Measurements from ENCODE around the gene C1QTNF5.
"Not testable (repeated sequence)": the region's sequence is repeated elsewhere in the genome, so short reads cannot be mapped to it uniquely, and the experiment has no call there.

Gene C1QTNF5

DNA sequence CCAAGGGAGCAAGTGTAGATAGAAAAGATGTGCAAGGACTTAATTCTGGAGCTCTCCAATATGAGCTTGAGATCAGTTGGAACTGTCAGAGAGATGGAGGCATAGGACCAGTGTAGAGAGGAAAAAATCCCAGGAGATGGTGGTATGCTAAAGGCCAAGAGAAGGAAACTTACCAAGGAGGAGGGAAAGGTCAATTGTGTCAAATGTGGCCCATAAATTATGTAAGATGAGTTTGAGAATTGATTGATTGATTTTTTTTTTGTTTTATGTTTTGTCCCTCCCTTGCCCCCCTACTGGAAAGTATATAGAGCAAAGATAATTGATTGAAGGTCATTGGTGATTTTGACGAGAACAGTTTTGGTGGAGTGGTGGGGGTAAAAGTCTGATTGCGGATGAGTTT, 43.6 kb upstream of the C1QTNF5 start:
- DNase-seq (ENCODE audit: low spot score) = no peak
- H3K14ac ChIP-seq (ENCODE audit: low read length) = no peak overlapping the region
- no CpG with 5 or more reads among the region's 2 CpGs for WGBS, 2 donors (ENCODE audit: extremely low coverage in 2 of 2, insufficient read length in 2 of 2, insufficient replicate concordance in 1 of 2)
- H3K27ac ChIP-seq (replicated peaks; ENCODE audit: low read length) = no peak overlapping the region
- no peak overlapping the region for H3K4ac ChIP-seq (ENCODE audit: low read length)
- no peak overlapping the region for H4K91ac ChIP-seq (ENCODE audit: low read depth, low read length, poor library complexity)
- no peak overlapping the region for H2BK15ac ChIP-seq (ENCODE audit: low read length)
- no peak overlapping the region for H2BK120ac ChIP-seq (ENCODE audit: low read depth, low read length)
- H3K9me3 ChIP-seq (replicated peaks in 1 of 2; ENCODE audit: control insufficient read depth in 2 of 2, insufficient read depth in 1 of 2, low read depth in 1 of 2, low read length in 2 of 2) = no peaks in the 10 kb centered on the region
- no peak overlapping the region for H2AFZ ChIP-seq (ENCODE audit: low read length)
- H4K8ac ChIP-seq (ENCODE audit: low read depth, low read length) = no peak overlapping the region
- H2AK5ac ChIP-seq (ENCODE audit: low read depth, low read length) = no peak overlapping the region
- H3K79me1 ChIP-seq (ENCODE audit: low read depth, low read length) = no peaks in the 10 kb centered on the region
- no peak overlapping the region for H3K4me3 ChIP-seq (ENCODE audit: low read length in 2 of 2)
- no peak overlapping the region for H3K9ac ChIP-seq (ENCODE audit: low read depth, low read length, poor library complexity)
- H2BK5ac ChIP-seq (ENCODE audit: low read length) = no peak overlapping the region
- no peak overlapping the region for H3K4me2 ChIP-seq (ENCODE audit: insufficient read depth, low read length, poor library complexity, severe bottlenecking)
- H3K27me3 ChIP-seq (ENCODE audit: control insufficient read depth in 3 of 3, insufficient read depth in 3 of 3, low read depth in 1 of 3, low read length in 3 of 3) = peaks cover 0 to 33% (median 4%) of the 10 kb centered on the region in 3 experiments
- H3K18ac ChIP-seq (ENCODE audit: low read length) = no peak overlapping the region
- H3K36me3 ChIP-seq (replicated peaks in 1 of 2; ENCODE audit: control insufficient read depth in 2 of 2, insufficient read depth in 2 of 2, low read length in 2 of 2) = no peaks in the 10 kb centered on the region
- H3K4me1 ChIP-seq (ENCODE audit: control insufficient read depth in 2 of 2, insufficient read depth in 1 of 2, low read depth in 1 of 2, low read length in 2 of 2) = peaks cover 7 to 10% of the 10 kb centered on the region in 2 donors
- H2BK12ac ChIP-seq (ENCODE audit: low read length) = no peak overlapping the region
- no peak overlapping the region for H3K23ac ChIP-seq (ENCODE audit: low read depth, low read length, poor library complexity)

DNA sequence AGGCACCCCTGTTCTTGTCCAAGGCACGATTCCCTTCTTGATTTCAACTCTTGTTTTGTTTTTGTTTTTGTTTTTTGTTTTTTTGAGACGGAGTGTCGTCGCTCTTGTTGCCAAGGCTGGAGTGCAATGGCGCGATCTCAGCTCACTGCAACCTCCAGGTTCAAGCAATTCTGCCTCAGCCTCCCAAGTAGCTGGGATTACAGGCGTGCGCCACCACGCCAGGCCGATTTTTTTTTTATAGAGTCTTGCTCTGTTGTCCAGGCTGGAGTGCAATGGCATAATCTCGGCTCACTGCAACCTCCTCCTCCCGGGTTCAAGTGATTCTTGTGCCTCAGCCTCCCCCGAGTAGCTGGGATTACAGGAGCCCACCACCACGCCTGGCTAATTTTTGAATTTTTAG, 41.8 kb upstream of the C1QTNF5 start:
- not testable (repeated sequence) for H4K8ac ChIP-seq (ENCODE audit: low read depth, low read length); H3K79me1 ChIP-seq (ENCODE audit: low read depth, low read length); H3K14ac ChIP-seq (ENCODE audit: low read length); H3K9ac ChIP-seq (ENCODE audit: low read depth, low read length, poor library complexity); H4K91ac ChIP-seq (ENCODE audit: low read depth, low read length, poor library complexity); H2AK5ac ChIP-seq (ENCODE audit: low read depth, low read length); H3K18ac ChIP-seq (ENCODE audit: low read length); DNase-seq (ENCODE audit: low spot score); H2BK5ac ChIP-seq (ENCODE audit: low read length); H2BK15ac ChIP-seq (ENCODE audit: low read length); H3K4me3 ChIP-seq (ENCODE audit: low read length in 2 of 2); H3K27ac ChIP-seq (replicated peaks; ENCODE audit: low read length); H3K23ac ChIP-seq (ENCODE audit: low read depth, low read length, poor library complexity); H3K4me2 ChIP-seq (ENCODE audit: insufficient read depth, low read length, poor library complexity, severe bottlenecking); H3K9me3 ChIP-seq (replicated peaks in 1 of 2; ENCODE audit: control insufficient read depth in 2 of 2, insufficient read depth in 1 of 2, low read depth in 1 of 2, low read length in 2 of 2); H3K36me3 ChIP-seq (replicated peaks in 1 of 2; ENCODE audit: control insufficient read depth in 2 of 2, insufficient read depth in 2 of 2, low read length in 2 of 2); H3K4ac ChIP-seq (ENCODE audit: low read length); H2BK12ac ChIP-seq (ENCODE audit: low read length); H2BK120ac ChIP-seq (ENCODE audit: low read depth, low read length)
- H3K4me1 ChIP-seq (ENCODE audit: control insufficient read depth in 2 of 2, insufficient read depth in 1 of 2, low read depth in 1 of 2, low read length in 2 of 2) = peaks cover 7 to 23% of the 10 kb centered on the region in 2 donors
- H2AFZ ChIP-seq (ENCODE audit: low read length) = peak overlapping the region; percentile 92
- peaks cover 0 to 44% (median 4%) of the 10 kb centered on the region in 3 experiments for H3K27me3 ChIP-seq (ENCODE audit: control insufficient read depth in 3 of 3, insufficient read depth in 3 of 3, low read depth in 1 of 3, low read length in 3 of 3)
- no CpG with 5 or more reads among the region's 14 CpGs for WGBS, 2 donors (ENCODE audit: extremely low coverage in 2 of 2, insufficient read length in 2 of 2, insufficient replicate concordance in 1 of 2)

GRCh38 chr11:119382101-119382500, 41.4 kb upstream of the C1QTNF5 start:
- Histone ChIP-seq H3K4ac (ENCODE audit: low read length) (no peak overlapping the region), H2AK5ac (ENCODE audit: low read depth, low read length) (no peak overlapping the region), H4K8ac (ENCODE audit: low read depth, low read length) (no peak overlapping the region), H3K18ac (ENCODE audit: low read length) (no peak overlapping the region), H3K9ac (ENCODE audit: low read depth, low read length, poor library complexity) (no peak overlapping the region), H3K27ac (replicated peaks; ENCODE audit: low read length) (no peak overlapping the region), H4K91ac (ENCODE audit: low read depth, low read length, poor library complexity) (no peak overlapping the region), H3K9me3 (replicated peaks in 1 of 2; ENCODE audit: control insufficient read depth in 2 of 2, insufficient read depth in 1 of 2, low read depth in 1 of 2, low read length in 2 of 2) (no peaks in the 10 kb centered on the region), H3K36me3 (replicated peaks in 1 of 2; ENCODE audit: control insufficient read depth in 2 of 2, insufficient read depth in 2 of 2, low read length in 2 of 2) (no peaks in the 10 kb centered on the region), H3K14ac (ENCODE audit: low read length) (no peak overlapping the region), H2BK15ac (ENCODE audit: low read length) (no peak overlapping the region), H3K79me1 (ENCODE audit: low read depth, low read length) (no peaks in the 10 kb centered on the region), H3K23ac (ENCODE audit: low read depth, low read length, poor library complexity) (no peak overlapping the region), H3K27me3 (ENCODE audit: control insufficient read depth in 3 of 3, insufficient read depth in 3 of 3, low read depth in 1 of 3, low read length in 3 of 3) (peaks cover 0 to 48% (median 4%) of the 10 kb centered on the region in 3 experiments), H3K4me2 (ENCODE audit: insufficient read depth, low read length, poor library complexity, severe bottlenecking) (peak overlapping the region; percentile 99), H3K4me1 (ENCODE audit: control insufficient read depth in 2 of 2, insufficient read depth in 1 of 2, low read depth in 1 of 2, low read length in 2 of 2) (peaks cover 8 to 24% of the 10 kb centered on the region in 2 donors), H2BK120ac (ENCODE audit: low read depth, low read length) (no peak overlapping the region), H3K4me3 (ENCODE audit: low read length in 2 of 2) (peak overlapping the region; percentile 50 to 73), H2BK5ac (ENCODE audit: low read length) (no peak overlapping the region), H2AFZ (ENCODE audit: low read length) (peak overlapping the region; percentile 92), H2BK12ac (ENCODE audit: low read length) (no peak overlapping the region)
- WGBS, 2 donors (ENCODE audit: extremely low coverage in 2 of 2, insufficient read length in 2 of 2, insufficient replicate concordance in 1 of 2) = no CpG with 5 or more reads among the region's 9 CpGs
- DNase-seq (ENCODE audit: low spot score) = no peak

DNA sequence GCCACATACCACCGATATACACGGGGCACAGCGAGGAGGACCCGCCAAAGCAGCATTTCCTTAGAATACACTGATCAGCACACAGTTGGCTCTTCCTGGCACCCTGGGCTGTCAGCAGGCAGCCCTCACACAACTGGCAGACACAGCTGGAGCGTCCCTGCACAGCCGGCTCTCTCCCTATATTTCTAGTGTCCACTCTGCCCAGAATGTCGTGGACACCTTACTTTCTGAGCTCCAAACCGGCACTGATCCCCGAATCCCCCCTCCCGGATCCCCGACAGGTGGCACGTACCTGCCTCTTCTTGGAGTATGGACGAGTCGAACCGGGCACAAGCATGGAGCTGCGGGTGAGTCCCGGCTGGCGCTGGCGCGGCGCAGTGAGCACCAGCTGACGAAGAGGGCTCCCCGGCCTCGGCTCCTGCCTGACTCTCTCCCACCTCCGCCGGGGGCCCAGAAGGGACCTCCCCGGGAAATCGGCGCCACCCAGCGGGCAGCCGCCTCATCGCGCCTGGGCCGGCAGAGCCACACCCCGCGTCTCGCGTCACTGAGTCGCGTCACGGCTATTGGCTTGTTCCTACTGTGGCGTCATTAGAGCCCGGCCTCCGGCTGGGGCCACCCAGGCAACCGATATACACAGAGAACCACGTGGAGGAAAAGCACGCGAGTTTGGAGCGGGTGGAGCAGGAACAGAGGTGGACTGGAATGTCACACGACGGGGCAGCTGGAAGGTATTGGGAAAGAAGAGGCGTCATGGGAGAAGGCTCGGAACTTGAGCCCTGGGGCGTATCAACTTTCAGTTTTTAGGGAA, 40.7 kb upstream of the C1QTNF5 start, which contains the start of gene USP2:
TSS of gene USP2 (minus strand) at position 510 of the 808 bp plus-strand sequence. CDS start 8,210 bp downstream, outside the sequence.
- H3K27ac ChIP-seq (replicated peaks; ENCODE audit: low read length) = no peak within 1 kb of the TSS

More for the DNA sequence above, 40.7 kb upstream of the C1QTNF5 start, which contains the start of gene USP2:
- Histone ChIP-seq H3K23ac (ENCODE audit: low read depth, low read length, poor library complexity) (peak within 1 kb of the TSS; percentile 49), H2BK15ac (ENCODE audit: low read length) (no peak within 1 kb of the TSS), H3K9me3 (replicated peaks in 1 of 2; ENCODE audit: control insufficient read depth in 2 of 2, insufficient read depth in 1 of 2, low read depth in 1 of 2, low read length in 2 of 2) (no peaks in the 10 kb centered on the region), H3K18ac (ENCODE audit: low read length) (peak within 1 kb of the TSS; percentile 53), H3K4ac (ENCODE audit: low read length) (no peak within 1 kb of the TSS), H3K4me2 (ENCODE audit: insufficient read depth, low read length, poor library complexity, severe bottlenecking) (peak within 1 kb of the TSS; percentile 99), H2AFZ (ENCODE audit: low read length) (peak within 1 kb of the TSS; percentile 92), H3K4me3 (ENCODE audit: low read length in 2 of 2) (peak within 1 kb of the TSS; percentile 50 to 75), H2BK120ac (ENCODE audit: low read depth, low read length) (no peak within 1 kb of the TSS), H4K91ac (ENCODE audit: low read depth, low read length, poor library complexity) (no peak within 1 kb of the TSS), H3K14ac (ENCODE audit: low read length) (peak within 1 kb of the TSS; percentile 58), H3K27me3 (ENCODE audit: control insufficient read depth in 3 of 3, insufficient read depth in 3 of 3, low read depth in 1 of 3, low read length in 3 of 3) (peaks cover 0 to 49% (median 4%) of the 10 kb centered on the region in 3 experiments), H4K8ac (ENCODE audit: low read depth, low read length) (no peak within 1 kb of the TSS), H2BK5ac (ENCODE audit: low read length) (no peak within 1 kb of the TSS), H2AK5ac (ENCODE audit: low read depth, low read length) (peak within 1 kb of the TSS; percentile 53), H3K9ac (ENCODE audit: low read depth, low read length, poor library complexity) (peak within 1 kb of the TSS; percentile 77), H3K79me1 (ENCODE audit: low read depth, low read length) (no peaks in the 10 kb centered on the region), H3K36me3 (replicated peaks in 1 of 2; ENCODE audit: control insufficient read depth in 2 of 2, insufficient read depth in 2 of 2, low read length in 2 of 2) (no peaks in the 10 kb centered on the region), H2BK12ac (ENCODE audit: low read length) (no peak within 1 kb of the TSS), H3K4me1 (ENCODE audit: control insufficient read depth in 2 of 2, insufficient read depth in 1 of 2, low read depth in 1 of 2, low read length in 2 of 2) (peaks cover 14 to 29% of the 10 kb centered on the region in 2 donors)
- peak; percentile 94 for DNase-seq (ENCODE audit: low spot score)
- no CpG with 5 or more reads among the region's 54 CpGs for WGBS, 2 donors (ENCODE audit: extremely low coverage in 2 of 2, insufficient read length in 2 of 2, insufficient replicate concordance in 1 of 2)
